GM23248 (cell line): ENCODE results near the gene PDZK1.

Experiments used
- EZH2 ChIP-seq: fragments of 200-600 bp; sonication (generic); IDR thresholded peaks from 2 replicates; pipeline ENCODE4 v1.6.1; 2018; ENCODE audit warnings: antibody characterized with exemption, mild to moderate bottlenecking; ENCODE audit not compliant: insufficient read depth, poor library complexity, severe bottlenecking
- EZH2phosphoT487 ChIP-seq: fragments of 200-600 bp; sonication (generic); IDR thresholded peaks from 2 replicates; pipeline ENCODE4 v1.6.1; 2018; ENCODE audit warnings: antibody characterized with exemption, moderate library complexity, mild to moderate bottlenecking, low read depth; ENCODE audit not compliant: insufficient read depth

GRCh38 chr1:145695821-145696629 is 11.1 kb downstream of the PDZK1 start:
- TF ChIP-seq EZH2phosphoT487 (no peak), EZH2 (no peak)
